ENCODE measurements around the gene NPIPB8.
"Not testable (repeated sequence)": the region's sequence is repeated elsewhere in the genome, so short reads cannot be mapped to it uniquely, and the experiment has no call there.

The NPIPB8 gene

DNA sequence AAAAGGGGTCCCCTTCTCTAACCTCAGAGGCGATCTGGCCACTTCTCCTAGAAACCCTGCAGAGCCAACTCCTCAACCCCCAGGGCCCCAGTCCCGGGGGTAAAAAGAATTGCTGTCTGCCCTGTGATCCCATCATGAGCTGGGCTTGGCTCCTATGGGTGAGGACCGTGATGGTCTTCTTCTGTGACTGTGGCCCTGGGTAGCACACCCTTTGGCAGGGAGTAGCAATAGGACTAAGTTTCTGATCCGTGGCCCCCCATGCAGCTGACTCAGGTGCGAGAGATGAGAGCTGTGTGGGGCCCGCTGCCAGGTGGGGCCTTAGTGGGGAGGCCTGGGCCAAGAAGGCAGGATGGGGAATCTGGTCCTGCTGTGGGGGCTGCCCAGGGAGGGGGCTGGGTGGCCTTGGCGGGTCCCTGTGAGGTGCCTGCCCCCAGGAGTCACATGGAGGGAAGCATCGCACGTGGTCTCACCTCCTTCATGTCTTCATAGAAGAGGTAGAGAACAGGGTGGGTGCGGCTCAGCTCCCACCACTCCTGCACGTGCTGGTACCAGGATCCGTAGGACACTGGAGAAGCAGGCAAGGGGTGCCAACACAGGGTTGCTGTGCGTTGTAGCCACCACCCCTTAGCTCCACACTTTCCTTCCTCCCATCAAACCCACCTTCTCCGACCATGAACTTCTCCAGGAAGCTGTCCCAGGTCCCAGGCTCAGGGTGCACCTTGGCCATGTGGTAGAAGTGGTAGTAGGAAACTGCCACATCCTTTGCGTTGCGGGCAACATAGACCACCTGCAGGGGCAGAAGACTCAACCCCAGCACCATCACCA, 31.4 kb upstream of the NPIPB8 start:
- H3K27ac ChIP-seq = no peak overlapping the region
- no peak overlapping the region for H3K4me3 ChIP-seq

DNA sequence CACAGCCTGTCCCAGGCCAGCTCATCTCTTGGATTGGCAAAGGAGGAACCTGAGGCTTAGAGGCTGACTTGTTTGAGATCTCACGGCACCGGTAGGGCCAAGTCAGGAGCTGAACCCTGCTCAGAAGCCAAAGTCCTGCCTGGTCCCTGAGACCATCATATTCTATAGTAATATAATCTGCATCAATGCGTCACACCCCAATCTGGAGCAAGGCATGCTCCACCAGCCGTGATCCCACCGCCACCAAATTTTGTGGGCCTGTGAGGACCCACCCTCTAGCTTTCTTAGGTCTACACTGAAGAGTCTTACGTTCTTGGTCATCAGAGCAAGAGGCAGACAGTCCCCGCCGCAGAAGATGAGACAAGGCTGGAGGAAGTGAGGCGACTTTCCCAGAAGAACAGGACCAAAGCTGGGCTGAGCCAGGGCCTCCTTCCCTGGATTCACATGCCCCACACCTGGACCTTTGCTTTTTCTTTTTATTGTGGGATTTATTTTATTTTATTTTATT, 30.7 kb upstream of the NPIPB8 start:
- H3K4me3 ChIP-seq = no peak overlapping the region
- H3K27ac ChIP-seq = no peak overlapping the region

DNA sequence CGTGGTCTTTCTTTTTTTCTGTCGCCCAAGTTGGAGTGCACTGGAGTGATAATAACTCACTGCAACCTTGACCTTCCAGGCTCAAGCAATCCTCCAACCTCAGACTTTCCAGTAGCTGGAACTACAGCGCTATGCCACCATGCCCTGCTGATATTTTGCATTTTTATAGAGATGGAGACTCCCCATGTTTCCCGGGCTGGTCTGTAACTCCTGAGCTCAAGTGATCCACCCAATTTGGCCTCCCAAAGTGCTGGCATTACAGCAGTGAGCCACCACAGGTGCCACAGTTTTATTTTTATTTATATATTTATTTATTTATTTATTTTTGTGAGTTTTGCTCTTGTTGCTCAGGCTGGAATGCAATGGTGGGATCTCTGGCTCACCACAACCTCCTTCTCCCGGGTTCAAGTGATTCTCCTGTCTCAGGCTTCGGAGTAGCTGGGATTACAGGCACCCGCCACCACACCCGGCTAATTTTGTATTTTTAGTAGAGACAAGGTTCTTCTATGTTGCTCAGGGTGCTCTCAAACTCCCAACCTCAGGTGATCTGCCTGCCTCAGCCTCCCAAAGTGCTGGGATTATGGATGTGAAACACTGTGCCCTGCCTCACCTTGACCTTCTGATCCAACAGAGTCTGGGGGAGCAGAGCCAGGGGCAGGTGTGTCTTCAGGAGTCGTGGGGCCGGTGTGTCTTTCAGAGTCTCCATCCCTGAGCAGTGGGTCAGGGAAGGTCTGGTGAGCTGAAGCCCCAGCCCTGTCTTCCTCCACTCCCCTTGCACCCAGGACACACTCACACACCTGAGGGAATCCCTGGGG, 30.0 kb upstream of the NPIPB8 start:
- not testable (repeated sequence) for H3K4me3 ChIP-seq, H3K27ac ChIP-seq

DNA sequence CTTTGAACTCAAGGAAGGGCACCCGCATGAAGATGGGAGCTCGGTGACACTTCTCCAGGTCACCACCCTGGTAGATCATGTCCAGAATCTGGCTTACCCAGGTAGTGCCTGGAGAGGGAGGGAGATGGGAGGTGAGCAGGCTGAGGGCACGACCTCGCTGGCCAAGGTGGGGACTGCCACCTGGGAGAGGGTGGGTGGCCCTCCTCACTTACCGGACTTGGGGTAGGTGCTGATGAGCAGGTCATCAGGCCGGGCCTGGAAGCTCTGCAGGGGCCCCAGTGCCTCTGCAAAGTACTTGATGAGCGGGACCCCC, 29.4 kb upstream of the NPIPB8 start:
- H3K4me3 ChIP-seq, H3K27ac ChIP-seq: not testable (repeated sequence)

DNA sequence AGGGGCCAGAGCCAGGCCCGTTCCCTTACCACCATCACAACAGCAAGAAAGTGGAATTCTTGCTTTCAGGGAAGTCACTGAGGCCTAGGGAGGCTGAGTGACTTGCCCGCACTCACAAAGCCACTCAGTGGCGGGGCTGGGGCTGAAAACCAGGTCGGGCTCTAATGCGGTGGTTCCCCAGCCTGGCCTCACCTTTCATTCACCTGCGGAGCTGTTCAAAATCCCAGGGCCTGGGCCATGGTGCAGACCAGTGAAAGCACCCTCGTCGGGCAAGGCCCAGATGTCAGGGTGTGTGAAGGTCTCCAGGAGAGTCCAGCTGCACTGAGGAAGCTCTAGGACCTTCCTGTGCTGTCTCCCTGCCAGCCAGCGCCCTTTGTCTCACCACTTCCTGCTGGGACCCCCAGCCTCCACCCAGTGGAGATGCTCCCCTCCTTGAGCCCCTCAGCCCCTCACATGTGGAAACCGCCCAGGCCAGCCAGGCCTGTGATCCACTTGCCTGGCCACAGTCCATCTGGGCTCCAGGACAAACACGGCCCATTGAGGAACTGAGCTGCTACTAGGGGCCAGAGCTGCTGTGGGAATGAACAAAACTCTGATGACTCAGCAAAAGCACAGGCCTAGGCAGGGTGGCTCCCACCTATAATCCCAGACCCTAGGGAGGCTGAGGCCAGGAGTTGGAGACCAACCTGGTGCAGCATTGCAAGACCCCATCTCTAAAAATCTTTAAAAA, 28.8 kb upstream of the NPIPB8 start:
- peak overlapping the region in 2 of 21 experiments; percentile 5 to 67 for H3K27ac ChIP-seq
- H3K4me3 ChIP-seq = peak overlapping the region in 2 of 7 experiments; percentile 9 to 22

DNA sequence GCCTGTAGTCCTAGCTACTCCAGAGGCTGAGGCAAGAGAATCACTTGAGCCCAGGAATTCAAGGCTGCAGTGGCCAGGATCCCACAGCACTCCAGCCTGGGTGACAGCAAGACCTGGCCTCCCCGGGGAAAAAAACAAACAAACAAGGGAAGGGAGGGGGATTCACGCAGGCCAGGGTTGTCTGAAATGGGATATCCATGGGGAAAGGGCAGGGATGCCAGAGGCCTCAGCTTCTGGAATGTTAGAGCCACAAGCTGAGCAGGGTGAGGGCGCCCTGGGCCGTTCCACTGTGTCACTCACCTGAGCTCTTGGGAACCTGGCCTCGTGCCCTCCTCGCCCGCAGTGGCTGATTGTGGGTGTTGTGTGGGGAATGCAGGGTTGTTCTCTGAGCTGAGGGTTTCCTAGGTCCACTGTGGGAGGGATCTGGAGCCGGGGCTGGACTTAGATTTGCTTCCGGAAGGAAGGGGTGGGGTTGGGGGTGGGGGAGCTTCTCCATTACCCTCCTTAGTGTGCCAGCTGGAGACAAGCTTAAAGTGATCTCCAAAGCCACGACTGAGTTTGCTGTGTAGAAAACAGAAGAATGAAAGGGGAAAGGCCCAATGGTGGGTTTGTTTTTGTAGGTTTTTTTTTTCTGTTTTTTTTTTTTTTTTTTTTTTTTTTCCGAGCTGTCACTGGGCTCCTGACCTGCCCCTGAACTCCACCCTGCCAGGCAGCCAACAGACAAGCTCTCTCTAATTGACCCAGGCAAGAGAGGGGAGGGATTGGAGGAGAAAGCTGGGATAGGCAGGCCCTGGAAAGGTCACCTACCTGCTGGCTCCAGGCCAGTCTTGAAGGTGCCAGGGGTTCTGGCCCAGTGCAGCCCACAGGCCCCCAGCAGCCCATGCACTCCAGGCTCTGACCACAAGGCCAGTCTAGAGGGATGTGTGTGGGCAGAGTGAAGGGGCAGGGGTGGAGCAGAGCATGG, 28.0 kb upstream of the NPIPB8 start, which contains the start of gene SULT1A1:
TSS of gene SULT1A1 (minus strand) at position 414 of the 964 bp plus-strand sequence. CDS start 1,189 bp downstream, outside the sequence.
- H3K27ac ChIP-seq = peak within 1 kb of the TSS in 4 of 21 experiments; percentile 5 to 67 (median 32)
- H3K4me3 ChIP-seq = peak within 1 kb of the TSS in 3 of 7 experiments; percentile 9 to 22 (median 16)

DNA sequence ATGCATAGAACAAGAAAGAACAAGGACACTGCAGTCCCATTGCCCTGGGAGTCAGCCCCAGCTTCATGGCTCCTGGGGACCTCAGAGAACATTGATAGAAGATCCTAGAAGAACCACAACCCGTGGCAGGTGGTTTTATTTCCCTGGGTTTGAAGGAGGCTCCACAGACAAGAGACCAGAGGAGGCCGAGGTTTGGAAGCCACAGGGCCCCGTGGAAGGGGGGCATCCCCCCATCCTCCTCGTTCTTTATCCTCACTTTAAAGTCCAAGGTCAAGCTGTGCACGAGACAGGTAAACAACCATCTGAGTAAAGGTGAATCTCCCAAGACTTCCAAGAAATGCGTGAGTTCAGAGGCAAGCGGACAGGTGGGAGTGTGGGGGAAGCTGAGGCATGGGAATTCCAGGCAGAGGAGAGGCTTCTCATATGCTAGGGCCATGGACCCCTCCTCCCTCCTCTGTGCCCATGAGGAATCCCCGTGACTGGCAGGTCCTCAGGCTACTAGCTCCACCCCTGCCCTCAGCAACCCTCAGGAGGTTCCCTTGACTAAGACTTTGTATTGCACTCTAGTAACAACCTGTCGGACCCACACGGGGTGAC, 27.2 kb upstream of the NPIPB8 start:
- H3K4me3 ChIP-seq = no peak overlapping the region
- H3K27ac ChIP-seq = no peak overlapping the region

DNA sequence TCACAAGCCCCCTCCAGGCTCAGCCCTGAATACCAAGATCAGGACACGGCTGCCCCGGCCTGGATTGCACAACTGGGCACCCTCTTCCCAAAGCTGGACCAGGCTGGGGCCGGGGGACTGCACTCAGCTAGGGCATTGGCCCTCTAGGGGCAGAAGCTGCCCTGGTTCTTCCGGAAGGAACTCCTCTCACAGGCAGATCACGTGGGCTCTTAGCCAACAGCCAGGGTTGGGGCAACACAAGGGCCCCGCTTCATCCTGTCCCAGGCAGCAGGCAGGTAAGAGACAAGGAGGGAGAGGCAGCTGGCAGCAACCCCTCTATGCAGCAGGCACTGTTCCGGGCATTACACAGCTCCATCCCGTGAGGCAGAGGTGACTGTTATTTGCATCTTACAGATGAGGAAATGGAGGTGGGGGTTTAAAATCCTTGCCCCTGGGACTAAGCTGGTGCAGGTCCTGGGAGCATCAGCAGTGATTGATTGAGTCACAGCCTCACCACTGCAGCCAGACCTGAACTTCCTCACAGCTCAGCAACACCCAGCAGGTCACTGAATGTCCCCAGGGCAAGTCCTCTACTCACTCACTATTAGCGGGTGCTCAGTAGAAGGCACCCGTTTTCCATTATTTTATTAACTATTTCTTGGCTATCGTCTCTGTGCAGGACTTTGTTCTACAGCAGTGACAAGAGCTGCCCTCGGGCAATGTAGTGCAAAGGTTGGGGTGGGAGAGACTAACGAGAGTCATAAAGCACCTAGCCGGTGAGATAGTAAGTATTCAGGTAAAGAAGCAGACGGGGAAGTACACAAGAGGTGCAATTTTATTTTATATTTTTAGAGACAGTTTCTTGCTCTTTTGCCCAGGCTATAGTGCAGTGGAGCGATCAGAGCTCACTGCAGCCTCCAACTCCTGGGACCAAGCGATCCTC, 25.2 kb upstream of the NPIPB8 start:
- not testable (repeated sequence) for H3K4me3 ChIP-seq, H3K27ac ChIP-seq

DNA sequence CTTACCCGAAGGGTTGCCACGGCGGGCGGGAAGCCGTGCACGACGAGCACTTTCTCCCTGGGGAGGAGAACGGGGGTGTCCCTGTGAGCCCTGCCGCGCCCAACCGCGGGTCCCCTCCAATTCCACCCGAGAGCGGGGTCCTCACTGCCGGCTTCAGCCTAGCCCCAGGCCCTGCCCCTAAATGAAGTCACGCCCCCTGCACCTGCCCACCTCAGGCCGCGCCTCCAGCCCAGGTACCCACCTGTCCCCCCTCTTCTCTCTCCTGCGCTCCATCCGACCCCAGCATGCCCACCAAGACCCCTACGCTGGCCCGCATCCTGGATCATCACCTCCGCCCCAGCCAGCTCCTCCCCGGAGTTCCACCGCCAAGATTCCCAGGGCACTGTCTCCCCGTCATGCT, 24.0 kb upstream of the NPIPB8 start:
- H3K4me3 ChIP-seq, H3K27ac ChIP-seq: not testable (repeated sequence)

DNA sequence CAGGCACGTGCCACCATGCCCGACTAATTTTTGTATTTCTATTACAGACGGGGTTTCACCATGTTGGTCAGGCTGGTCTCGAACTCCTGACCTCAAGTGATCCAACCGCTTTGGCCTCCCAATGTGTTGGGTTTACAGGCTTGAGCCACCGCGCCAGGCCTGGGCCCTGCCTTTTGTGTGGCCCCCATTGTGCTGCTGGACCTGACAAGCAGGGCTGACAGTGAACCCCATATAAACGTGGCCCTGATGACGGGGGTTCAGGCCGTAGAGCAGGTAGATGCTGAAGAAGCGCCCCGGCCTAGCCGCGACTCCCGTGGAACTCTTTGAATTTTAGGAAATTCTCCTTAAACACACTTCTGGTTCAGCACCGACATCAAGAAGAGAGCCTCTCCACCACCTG, 23.3 kb upstream of the NPIPB8 start:
- not testable (repeated sequence) for H3K4me3 ChIP-seq, H3K27ac ChIP-seq

DNA sequence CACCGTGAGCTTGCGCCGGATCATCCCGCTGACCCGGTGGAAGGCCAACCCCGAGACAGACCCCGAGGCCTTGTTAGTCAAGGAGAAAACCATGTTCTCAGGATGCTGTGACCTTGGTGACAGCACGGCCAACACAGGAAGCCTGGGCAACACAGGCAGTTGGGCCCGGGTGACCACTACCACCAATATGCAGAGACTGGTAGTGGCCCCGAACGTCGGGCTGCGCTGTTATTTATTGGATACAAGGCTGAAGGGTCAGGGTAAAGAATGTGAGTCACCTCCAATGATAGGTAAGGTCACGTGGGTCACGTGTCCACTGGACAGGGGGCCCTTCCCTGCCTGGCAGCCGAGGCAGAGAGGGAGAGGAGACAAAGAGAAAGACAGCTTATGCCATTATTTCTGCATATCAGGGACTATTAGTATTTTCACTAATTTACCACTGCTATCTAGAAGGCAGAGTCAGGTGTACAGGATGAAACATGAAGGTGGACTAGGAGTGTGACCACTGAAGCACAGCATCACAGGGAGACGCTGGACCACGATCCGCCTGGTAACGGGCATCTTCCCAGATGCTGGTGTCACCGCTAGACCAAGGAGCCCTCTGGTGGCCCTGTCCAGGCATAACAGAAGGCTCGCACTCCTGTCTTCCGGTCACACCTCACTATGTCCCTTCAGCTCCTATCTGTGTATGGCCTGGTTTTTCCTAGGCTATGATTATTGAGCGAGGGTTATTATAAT, 22.2 kb upstream of the NPIPB8 start:
- not testable (repeated sequence) for H3K4me3 ChIP-seq, H3K27ac ChIP-seq

DNA sequence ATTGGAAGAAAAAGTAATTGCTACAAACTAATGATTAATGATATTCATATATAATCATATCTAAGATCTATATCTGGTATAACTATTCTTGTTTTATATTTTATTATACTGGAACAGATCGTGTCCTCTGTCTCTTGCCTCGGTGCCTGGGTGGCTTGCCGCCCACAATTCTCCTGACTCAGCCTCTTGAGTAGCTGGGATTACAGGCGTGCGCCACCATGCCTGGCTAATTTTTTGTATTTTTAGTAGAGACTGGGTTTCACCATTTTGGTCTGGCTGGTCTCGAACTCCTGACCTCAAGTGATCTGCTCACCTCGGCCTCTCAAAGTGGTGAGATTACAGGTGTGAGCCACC, 21.7 kb upstream of the NPIPB8 start:
- H3K4me3 ChIP-seq, H3K27ac ChIP-seq: not testable (repeated sequence)

DNA sequence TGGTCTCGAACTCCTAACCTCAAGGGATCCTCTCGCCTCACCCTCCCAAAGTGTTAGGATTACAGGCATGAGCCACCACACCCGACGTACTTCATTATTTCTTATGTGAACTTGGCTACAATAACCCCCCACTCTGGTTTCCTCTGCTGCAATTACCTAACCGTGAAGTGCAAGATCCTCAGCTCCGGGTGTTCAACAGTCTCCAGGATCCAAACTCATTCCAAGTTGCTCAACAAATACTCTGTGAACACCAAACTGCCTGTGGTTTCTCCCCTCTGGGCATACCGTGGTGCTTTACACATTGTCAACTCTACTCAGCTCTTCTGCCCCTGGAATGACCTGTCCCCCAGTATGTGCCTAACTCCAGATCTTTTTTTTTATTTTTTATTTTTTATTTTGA, 21.2 kb upstream of the NPIPB8 start:
- no peak overlapping the region for H3K27ac ChIP-seq
- H3K4me3 ChIP-seq = no peak overlapping the region

DNA sequence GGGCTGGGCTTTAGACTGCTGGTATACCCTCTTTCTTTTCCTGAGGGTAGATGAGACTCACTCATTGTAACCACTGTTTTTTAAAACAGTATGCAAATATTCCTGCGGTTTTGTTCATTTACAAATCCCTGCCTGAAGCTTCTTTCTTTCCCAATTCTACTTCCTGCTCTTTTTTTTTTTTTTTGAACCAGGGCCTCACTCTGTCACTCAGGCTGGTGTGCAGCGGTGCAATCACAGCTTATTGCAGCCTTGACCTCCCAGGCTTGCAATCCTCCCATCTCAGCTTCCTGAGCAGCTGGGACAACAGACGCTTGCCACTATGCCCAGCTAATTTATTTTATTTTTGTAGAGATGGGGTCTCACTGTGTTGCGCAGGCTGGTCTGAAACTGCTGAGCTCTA, 20.0 kb upstream of the NPIPB8 start:
- Histone ChIP-seq H3K4me3 (no peak overlapping the region), H3K27ac (no peak overlapping the region)

DNA sequence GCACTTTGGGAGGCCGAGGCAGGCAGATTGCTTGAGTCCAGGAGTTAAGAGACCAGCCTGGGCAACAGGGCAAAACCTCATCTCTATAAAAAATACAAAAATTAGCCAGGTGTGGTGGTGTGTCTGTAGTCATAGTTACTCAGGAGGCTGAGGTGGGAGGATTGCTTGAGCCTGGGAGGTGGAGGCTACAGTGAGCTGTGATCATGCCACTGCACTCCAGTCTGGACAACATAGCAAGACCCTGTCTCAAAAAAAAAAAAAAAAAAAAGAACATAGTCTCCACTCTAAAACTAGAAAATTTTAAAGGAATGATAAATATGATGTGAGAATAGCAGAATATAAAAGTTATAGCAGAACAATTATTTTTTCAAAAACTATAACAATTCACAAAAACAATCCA, 17.5 kb upstream of the NPIPB8 start:
- H3K4me3 ChIP-seq = not testable (repeated sequence)

DNA sequence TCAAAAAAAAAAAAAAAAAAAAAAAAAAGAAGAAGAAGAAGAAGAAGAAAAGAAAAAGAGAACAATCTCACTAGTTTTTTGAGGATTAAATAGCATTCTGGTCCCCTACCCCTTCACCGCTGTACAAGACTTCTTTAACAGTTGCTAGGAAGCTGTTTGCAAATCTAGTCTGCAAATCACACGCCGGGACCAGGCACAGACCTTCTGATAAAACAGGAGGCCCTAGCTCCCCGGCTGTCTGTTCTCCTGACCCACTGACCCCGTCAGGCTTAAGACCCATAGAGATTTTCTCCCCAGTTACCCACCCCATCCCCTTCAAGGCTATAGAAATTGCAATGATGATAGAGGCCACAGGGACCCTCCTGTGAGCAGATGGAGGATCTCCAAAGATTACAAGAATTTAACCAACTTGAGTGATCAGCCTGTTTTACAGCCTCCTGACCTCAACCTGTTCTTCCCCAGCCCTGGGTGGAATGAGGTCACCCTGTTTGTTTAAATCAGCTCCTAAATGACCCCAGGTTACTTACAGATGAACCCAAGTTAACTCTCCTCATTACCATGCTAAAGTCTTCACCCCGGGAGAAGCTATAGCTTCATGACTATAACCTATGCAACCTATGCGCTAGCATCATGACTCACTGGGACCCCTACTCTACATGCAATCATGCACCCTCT, 16.2 kb upstream of the NPIPB8 start:
- no peak overlapping the region for H3K4me3 ChIP-seq
- H3K27ac ChIP-seq = no peak overlapping the region

More for the DNA sequence above, 17.5 kb upstream of the NPIPB8 start:
- H3K27ac ChIP-seq = not testable (repeated sequence)

Data from skin epidermis (tissue), 12 donors.